Measurements from ENCODE around the gene TAS1R2.

DNA sequence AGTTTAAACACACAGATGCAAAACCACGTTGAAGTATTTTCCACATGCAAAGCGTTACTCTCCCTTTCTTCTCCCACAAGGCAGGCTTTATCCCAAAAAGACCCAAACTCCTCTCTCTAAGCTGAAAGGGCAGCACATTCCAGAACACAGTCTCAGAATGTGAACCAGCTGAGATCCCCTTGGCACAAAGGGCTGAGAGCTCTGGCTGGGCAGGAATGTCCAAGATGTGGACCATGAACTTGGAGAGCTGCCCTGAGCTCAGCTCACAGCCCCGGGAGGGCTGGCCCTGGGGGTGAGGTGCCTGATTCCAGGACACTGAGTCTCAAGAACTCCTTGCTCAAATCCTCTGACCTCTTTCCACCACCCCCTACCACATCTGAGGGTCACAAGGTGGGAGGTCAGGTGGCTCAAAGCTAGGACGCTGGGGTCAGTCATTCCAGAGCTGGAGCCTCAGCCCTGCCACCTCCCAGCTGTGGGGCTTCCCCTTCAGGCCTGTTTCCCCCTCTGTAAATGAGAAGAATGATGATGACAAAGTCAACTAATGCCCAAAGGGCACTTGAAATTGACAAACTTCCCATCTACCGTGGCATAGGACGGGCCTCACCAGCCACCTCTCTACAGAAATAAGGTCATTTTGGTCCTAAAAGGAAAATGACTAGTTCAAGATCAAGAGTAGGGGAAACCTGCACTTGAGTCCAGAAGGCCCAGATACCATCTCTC lies 31.4 kb upstream of the TAS1R2 start:
- no peak for TF ChIP-seq POLR2A (IDR thresholded peaks at IDR 0.05)
- TF ChIP-seq, protein P1, sequence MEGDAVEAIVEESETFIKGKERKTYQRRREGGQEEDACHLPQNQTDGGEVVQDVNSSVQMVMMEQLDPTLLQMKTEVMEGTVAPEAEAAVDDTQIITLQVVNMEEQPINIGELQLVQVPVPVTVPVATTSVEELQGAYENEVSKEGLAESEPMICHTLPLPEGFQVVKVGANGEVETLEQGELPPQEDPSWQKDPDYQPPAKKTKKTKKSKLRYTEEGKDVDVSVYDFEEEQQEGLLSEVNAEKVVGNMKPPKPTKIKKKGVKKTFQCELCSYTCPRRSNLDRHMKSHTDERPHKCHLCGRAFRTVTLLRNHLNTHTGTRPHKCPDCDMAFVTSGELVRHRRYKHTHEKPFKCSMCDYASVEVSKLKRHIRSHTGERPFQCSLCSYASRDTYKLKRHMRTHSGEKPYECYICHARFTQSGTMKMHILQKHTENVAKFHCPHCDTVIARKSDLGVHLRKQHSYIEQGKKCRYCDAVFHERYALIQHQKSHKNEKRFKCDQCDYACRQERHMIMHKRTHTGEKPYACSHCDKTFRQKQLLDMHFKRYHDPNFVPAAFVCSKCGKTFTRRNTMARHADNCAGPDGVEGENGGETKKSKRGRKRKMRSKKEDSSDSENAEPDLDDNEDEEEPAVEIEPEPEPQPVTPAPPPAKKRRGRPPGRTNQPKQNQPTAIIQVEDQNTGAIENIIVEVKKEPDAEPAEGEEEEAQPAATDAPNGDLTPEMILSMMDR (IDR thresholded peaks at IDR 0.05): no peak
- TF ChIP-seq POLR2AphosphoS5 (IDR thresholded peaks at IDR 0.05; ENCODE audit: insufficient read depth in 1 of 2, low read depth in 1 of 2): no peak
